T-helper 1 cell treated with Interleukin-12 subunit alpha and Interleukin-12 subunit beta and Interleukin-4 antibody, amounts not matched to agents 30 μg/mL and 1 μg/mL, for 36 hours (primary cell): ENCODE measurements around the gene COX5A.

ENCODE experiments used
- H3K27ac Mint-ChIP-seq: one replicate; pipeline ENCODE4 v1.8.0; 2021; ENCODE audit warnings: mild to moderate bottlenecking, mixed read lengths
- H3K27me3 Mint-ChIP-seq: one replicate; pipeline ENCODE4 v1.8.0; 2021; ENCODE audit warnings: low read depth, mixed read lengths
- H3K36me3 Mint-ChIP-seq: one replicate; pipeline ENCODE4 v1.8.0; 2021; ENCODE audit warnings: low read depth, mixed read lengths
- H3K4me1 Mint-ChIP-seq: one replicate; pipeline ENCODE4 v1.8.0; 2021; ENCODE audit warnings: low read depth, mixed read lengths
- H3K4me3 Mint-ChIP-seq: one replicate; pipeline ENCODE4 v1.8.0; 2021; ENCODE audit warnings: mild to moderate bottlenecking, moderate library complexity, mixed read lengths
- H3K9me3 Mint-ChIP-seq: one replicate; pipeline ENCODE4 v1.8.0; 2021; ENCODE audit warnings: mixed read lengths

COX5A gene

GRCh38 chr15:74937590-74938371 lies at the start of gene COX5A:
TSS of gene COX5A (minus strand) at chr15:74938073. CDS start at chr15:74938014, 59 bp downstream.
- peak within 1 kb of the TSS; percentile 90 for H3K27ac Mint-ChIP-seq
- peak within 1 kb of the TSS; percentile 87 for H3K4me3 Mint-ChIP-seq

DNA sequence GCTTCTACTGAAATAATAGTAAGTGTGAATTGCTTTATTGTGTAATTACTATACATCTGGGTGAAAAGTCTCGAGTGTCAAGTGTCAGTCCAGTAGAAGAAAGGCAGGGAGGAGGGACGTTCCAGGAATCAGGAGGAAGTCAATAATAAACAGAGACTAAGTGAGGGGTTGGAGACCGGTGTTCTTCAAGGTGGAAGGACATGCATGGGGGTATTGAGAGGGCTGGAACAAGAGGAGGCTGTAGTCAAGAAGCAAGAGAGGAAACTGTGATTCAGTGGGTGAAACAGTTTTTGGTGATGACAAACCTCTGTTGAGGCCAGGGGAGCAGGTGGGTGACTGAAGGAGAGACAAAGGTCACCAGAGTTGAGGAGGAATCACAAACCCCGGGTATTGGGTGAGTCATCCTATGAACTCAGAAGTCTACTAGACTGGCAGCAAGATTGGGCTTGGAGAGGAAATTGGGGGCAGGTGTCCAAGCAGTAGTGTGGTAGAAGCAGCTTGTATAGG lies 45.9 kb upstream of the COX5A start:
- Mint-ChIP-seq H3K4me3 (no peak overlapping the region), H3K27me3 (peaks cover 12% of the 10 kb centered on the region)

More at GRCh38 chr15:74937590-74938371, at the start of gene COX5A:
- peaks cover 20% of the 10 kb centered on the region for H3K4me1 Mint-ChIP-seq
- H3K27me3 Mint-ChIP-seq = no peaks in the 10 kb centered on the region
- H3K36me3 Mint-ChIP-seq = peaks cover 6% of the 10 kb centered on the region
- H3K9me3 Mint-ChIP-seq = no peaks in the 10 kb centered on the region

GRCh38 chr15:74982183-74982582 lies 44.3 kb upstream of the COX5A start:
- peaks cover 7% of the 10 kb centered on the region for H3K4me1 Mint-ChIP-seq
- H3K36me3 Mint-ChIP-seq = no peaks in the 10 kb centered on the region
- H3K27me3 Mint-ChIP-seq = peaks cover 9% of the 10 kb centered on the region
- no peak overlapping the region for H3K4me3 Mint-ChIP-seq
- H3K9me3 Mint-ChIP-seq = no peaks in the 10 kb centered on the region
- H3K27ac Mint-ChIP-seq = no peak overlapping the region

More for the DNA sequence above, 45.9 kb upstream of the COX5A start:
- Mint-ChIP-seq H3K9me3 (no peaks in the 10 kb centered on the region), H3K4me1 (peaks cover 5% of the 10 kb centered on the region), H3K27ac (no peak overlapping the region), H3K36me3 (no peaks in the 10 kb centered on the region)

GRCh38 chr15:74978503-74978902 lies 40.6 kb upstream of the COX5A start:
- H3K27ac Mint-ChIP-seq = no peak overlapping the region
- H3K36me3 Mint-ChIP-seq = no peaks in the 10 kb centered on the region
- peaks cover 4% of the 10 kb centered on the region for H3K27me3 Mint-ChIP-seq
- H3K4me3 Mint-ChIP-seq = no peak overlapping the region
- peaks cover 2% of the 10 kb centered on the region for H3K4me1 Mint-ChIP-seq
- no peaks in the 10 kb centered on the region for H3K9me3 Mint-ChIP-seq

GRCh38 chr15:74978077-74978476 lies 40.2 kb upstream of the COX5A start:
- peaks cover 4% of the 10 kb centered on the region for H3K27me3 Mint-ChIP-seq
- no peak overlapping the region for H3K4me3 Mint-ChIP-seq

GRCh38 chr15:74977599-74977998 lies 39.7 kb upstream of the COX5A start:
- Mint-ChIP-seq H3K27me3 (peaks cover 4% of the 10 kb centered on the region), H3K36me3 (no peaks in the 10 kb centered on the region), H3K4me3 (no peak overlapping the region), H3K9me3 (no peaks in the 10 kb centered on the region), H3K4me1 (peaks cover 2% of the 10 kb centered on the region), H3K27ac (no peak overlapping the region)

More at GRCh38 chr15:74978077-74978476, 40.2 kb upstream of the COX5A start:
- no peaks in the 10 kb centered on the region for H3K36me3 Mint-ChIP-seq
- H3K9me3 Mint-ChIP-seq = no peaks in the 10 kb centered on the region
- no peak overlapping the region for H3K27ac Mint-ChIP-seq
- peaks cover 2% of the 10 kb centered on the region for H3K4me1 Mint-ChIP-seq

DNA sequence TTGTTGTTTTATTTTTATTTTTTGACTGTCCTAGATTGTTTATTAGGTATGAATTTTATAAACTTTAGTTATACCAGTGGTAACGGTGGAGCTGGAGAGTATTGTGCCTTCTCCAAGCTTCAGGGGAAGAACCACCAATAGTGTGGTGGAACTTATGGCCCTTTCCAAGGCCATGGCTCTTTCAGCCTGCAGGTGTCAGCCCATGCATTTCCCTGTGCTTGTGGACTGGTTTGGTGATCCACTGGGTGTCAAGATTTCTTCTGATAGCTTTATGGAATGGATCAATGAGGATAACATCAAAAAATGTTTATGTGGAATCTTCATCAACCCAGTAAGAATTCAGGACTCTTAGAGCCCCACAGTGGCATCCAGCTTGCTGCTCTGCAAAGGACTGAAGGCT lies 38.3 kb upstream of the COX5A start:
- Mint-ChIP-seq H3K36me3 (no peaks in the 10 kb centered on the region), H3K4me3 (no peak overlapping the region), H3K9me3 (no peaks in the 10 kb centered on the region), H3K27ac (no peak overlapping the region), H3K27me3 (peaks cover 4% of the 10 kb centered on the region), H3K4me1 (peaks cover 2% of the 10 kb centered on the region)

DNA sequence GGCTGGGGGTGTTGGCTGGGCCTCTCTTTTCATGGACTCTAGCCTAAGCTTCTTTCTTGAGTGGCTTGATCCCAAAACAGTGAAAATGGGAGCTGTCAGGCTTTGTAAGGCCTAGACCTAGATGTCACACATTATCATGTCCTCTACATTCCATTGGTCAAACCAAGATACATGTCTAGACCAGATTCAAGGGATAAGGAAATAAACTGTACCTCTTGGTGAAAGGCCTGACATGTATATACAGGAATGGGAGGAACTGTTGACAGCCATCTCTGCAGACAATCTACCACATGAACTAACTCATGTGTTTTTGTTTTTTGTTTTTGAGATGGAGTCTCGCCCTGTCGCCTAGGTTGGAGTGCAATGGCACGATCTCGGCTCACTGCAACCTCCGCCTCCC lies 29.8 kb upstream of the COX5A start:
- H3K4me3 Mint-ChIP-seq = no peak overlapping the region
- H3K27me3 Mint-ChIP-seq = peaks cover 1% of the 10 kb centered on the region
- no peaks in the 10 kb centered on the region for H3K4me1 Mint-ChIP-seq
- H3K9me3 Mint-ChIP-seq = no peaks in the 10 kb centered on the region
- no peaks in the 10 kb centered on the region for H3K36me3 Mint-ChIP-seq
- no peak overlapping the region for H3K27ac Mint-ChIP-seq

DNA sequence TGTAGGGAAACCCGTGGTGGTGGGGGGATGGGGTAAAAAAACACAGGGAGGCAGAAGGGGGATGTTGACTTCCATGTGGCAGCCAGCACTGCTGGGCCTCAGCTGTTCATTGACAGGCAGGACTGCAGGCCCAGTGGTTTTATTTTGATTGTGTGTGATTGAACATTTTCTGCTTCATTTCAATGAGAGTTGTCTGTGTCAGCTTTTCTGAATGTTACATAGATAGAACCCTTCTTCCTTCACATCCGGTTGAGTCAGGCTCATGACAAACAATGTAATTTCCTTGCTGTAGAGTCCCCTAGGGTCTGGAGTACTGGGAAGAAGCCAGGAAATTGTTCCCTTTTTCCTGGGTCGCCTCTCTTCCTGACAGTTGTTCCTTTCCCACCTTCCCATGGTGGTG lies 26.9 kb upstream of the COX5A start:
- Mint-ChIP-seq H3K27ac (no peak overlapping the region), H3K9me3 (no peaks in the 10 kb centered on the region), H3K36me3 (no peaks in the 10 kb centered on the region), H3K4me1 (peaks cover 4% of the 10 kb centered on the region), H3K27me3 (peaks cover 29% of the 10 kb centered on the region), H3K4me3 (no peak overlapping the region)

DNA sequence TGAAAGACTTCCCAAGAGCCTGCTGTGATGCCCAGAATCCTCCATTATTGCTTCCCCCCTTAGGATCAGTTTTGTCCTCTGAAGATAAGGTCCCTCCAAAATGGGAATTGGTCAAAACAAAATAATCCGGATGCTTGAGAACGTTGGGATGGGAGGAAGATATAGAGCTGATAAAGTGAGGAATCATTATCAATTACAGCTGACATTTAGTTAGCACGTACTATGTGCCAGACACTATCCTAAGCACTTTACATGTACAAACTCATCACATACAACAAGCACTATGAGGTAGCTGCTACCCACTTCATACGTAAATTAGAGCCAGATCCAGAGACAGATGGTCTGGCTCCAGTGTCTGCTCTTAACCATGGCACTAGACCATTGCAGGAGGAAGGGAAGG lies 25.3 kb upstream of the COX5A start:
- Mint-ChIP-seq H3K27ac (no peak overlapping the region), H3K9me3 (no peaks in the 10 kb centered on the region), H3K4me3 (no peak overlapping the region), H3K4me1 (peaks cover 12% of the 10 kb centered on the region), H3K27me3 (peaks cover 45% of the 10 kb centered on the region), H3K36me3 (no peaks in the 10 kb centered on the region)

GRCh38 chr15:74962671-74963070 lies 24.8 kb upstream of the COX5A start:
- Mint-ChIP-seq H3K36me3 (no peaks in the 10 kb centered on the region), H3K4me3 (no peak overlapping the region), H3K27me3 (peaks cover 50% of the 10 kb centered on the region), H3K27ac (no peak overlapping the region), H3K9me3 (no peaks in the 10 kb centered on the region), H3K4me1 (peaks cover 16% of the 10 kb centered on the region)

DNA sequence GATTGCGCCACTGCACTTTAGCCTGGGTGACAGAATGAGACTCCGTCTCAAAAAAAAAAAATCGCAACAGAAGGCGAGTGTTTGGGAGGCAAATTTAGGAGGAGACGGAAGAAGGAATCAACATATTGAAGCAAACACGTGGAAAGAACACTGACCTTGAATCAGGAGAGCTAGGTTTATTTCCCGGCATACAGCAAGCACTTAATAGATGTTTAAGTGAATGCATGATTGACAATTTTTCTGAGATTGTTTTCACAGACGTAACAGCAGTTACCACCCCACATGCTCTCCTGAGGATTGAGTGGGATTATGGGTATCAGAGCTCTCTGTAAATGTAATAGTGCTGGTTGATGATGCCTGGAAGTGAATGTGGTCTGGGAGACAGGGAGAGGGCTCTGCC lies 24.3 kb upstream of the COX5A start:
- H3K27ac Mint-ChIP-seq = no peak overlapping the region
- no peak overlapping the region for H3K4me3 Mint-ChIP-seq
- no peaks in the 10 kb centered on the region for H3K36me3 Mint-ChIP-seq
- H3K4me1 Mint-ChIP-seq = peaks cover 16% of the 10 kb centered on the region
- no peaks in the 10 kb centered on the region for H3K9me3 Mint-ChIP-seq
- H3K27me3 Mint-ChIP-seq = peaks cover 55% of the 10 kb centered on the region

- Mint-ChIP-seq H3K27ac (no peak overlapping the region), H3K36me3 (no peaks in the 10 kb centered on the region), H3K9me3 (no peaks in the 10 kb centered on the region), H3K4me3 (no peak overlapping the region), H3K27me3 (peaks cover 55% of the 10 kb centered on the region), H3K4me1 (peaks cover 16% of the 10 kb centered on the region)
Observed at GRCh38 chr15:74961616-74962015, 23.7 kb upstream of the COX5A start.

DNA sequence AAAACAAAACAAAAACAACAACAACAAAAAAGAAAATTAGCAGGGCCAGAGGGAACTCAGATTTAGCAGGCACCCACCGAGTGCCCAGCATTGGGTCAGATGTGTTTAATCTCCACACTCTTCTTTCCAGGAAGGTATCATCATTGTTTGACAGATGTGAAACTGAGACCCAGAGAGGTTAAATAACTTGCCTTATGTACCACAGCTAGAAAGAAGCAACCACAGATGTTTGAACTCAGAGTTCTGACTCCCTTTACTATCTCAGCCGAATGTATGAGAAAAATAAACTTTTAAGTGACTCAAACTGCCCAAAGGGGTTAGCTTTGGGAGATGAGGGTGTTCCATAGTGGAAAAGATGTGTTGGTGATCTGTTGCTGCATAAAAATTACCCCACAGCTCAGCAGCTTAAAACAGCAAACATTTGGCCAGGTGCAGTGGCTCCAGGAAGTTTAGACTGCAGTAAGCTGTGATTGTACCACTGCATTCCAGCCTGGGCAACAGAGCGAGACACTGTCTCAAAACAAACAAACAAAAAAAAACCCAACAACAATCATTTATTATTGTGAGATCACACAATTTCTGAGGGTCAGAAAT lies 23.2 kb upstream of the COX5A start:
- Mint-ChIP-seq H3K9me3 (no peaks in the 10 kb centered on the region), H3K27ac (no peak overlapping the region), H3K4me1 (peaks cover 16% of the 10 kb centered on the region), H3K36me3 (no peaks in the 10 kb centered on the region), H3K27me3 (peaks cover 55% of the 10 kb centered on the region), H3K4me3 (no peak overlapping the region)

- H3K27me3 Mint-ChIP-seq = peaks cover 55% of the 10 kb centered on the region
- H3K36me3 Mint-ChIP-seq = no peaks in the 10 kb centered on the region
- no peak overlapping the region for H3K4me3 Mint-ChIP-seq
- H3K9me3 Mint-ChIP-seq = no peaks in the 10 kb centered on the region
- peaks cover 16% of the 10 kb centered on the region for H3K4me1 Mint-ChIP-seq
- no peak overlapping the region for H3K27ac Mint-ChIP-seq
Observed at GRCh38 chr15:74960286-74960685, 22.4 kb upstream of the COX5A start.
